ENCODE results near the gene TMEM178B. TPM values are rescaled to one million over a fixed set of nuclear protein-coding genes. Genes with fewer than 3 reads are reported as not detected.

The TMEM178B gene
- total RNA-seq, 1 donor, result 0.09 TPM

DNA sequence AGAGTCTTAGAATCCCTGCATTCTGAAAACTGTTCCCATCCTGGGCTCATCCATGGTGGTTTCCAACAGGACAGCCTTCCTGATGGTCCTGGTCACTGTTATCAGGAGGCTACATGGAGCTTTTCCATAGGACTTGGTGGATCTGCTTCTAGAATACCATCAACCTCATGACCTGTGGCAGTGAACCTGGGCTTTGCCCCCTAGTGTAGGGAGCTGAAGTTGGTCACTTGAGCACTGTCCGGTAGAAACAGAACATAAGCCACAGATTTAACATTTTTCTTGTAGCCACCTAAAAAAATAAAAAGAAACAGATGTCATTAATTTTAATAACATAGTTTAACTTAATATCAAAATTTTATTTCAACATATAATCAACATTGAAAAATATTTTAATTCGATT is 165.8 kb downstream of the TMEM178B start:
- TF ChIP-seq, protein P1, sequence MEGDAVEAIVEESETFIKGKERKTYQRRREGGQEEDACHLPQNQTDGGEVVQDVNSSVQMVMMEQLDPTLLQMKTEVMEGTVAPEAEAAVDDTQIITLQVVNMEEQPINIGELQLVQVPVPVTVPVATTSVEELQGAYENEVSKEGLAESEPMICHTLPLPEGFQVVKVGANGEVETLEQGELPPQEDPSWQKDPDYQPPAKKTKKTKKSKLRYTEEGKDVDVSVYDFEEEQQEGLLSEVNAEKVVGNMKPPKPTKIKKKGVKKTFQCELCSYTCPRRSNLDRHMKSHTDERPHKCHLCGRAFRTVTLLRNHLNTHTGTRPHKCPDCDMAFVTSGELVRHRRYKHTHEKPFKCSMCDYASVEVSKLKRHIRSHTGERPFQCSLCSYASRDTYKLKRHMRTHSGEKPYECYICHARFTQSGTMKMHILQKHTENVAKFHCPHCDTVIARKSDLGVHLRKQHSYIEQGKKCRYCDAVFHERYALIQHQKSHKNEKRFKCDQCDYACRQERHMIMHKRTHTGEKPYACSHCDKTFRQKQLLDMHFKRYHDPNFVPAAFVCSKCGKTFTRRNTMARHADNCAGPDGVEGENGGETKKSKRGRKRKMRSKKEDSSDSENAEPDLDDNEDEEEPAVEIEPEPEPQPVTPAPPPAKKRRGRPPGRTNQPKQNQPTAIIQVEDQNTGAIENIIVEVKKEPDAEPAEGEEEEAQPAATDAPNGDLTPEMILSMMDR (IDR thresholded peaks at IDR 0.05; ENCODE audit: insufficient read depth, low read length), result no peak
- no peak for DNase-seq (ENCODE audit: low read depth)
- no peak overlapping the region for H3K4me3 ChIP-seq (ENCODE audit: low read depth, low read length)

DNA sequence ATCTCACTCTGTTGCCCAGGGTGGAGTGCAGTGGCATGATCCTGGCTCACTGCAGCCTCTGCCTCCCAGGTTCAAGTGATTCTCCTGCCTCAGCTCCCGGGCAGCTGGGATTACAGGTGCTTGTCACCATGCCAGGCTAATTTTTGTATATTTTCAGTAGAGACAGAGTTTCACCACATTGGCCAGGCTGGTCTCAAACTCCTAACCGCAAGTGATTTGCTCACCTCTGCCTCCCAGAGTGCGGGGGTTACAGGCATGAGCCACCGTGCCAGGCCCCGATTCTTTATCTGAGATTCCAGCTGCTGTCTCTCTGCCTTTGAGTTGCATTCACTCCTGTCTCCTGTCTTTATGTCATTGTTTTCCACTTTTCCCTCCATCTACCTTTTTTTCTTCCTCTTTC is 168.7 kb downstream of the TMEM178B start:
- DNase-seq (ENCODE audit: low read depth), result no peak
- no peak overlapping the region for H3K4me3 ChIP-seq (ENCODE audit: low read depth, low read length)
- TF ChIP-seq, protein P1 (IDR thresholded peaks at IDR 0.05; ENCODE audit: insufficient read depth, low read length), result no peak

DNA sequence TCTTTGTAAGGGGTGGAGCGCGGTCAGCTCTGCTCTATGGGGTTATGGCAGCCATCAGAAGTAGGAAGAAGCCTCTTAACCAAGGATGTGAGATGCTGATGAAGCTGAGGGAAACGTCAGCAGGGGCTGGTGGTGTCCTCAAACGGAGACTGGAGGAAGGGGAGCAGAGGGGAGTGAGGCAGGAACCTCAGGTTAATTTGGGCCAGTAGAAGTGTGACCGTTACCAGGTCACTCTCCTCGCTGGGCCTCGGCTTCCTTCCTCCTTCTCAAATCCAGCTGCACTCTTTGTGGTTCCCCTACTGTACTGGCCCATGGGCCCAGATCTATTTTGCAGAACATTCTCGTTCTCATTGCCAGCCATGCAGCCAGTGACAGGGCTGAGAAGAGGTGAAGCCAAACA is 169.5 kb downstream of the TMEM178B start:
- DNase-seq (ENCODE audit: low read depth), result no peak
- no peak overlapping the region for H3K4me3 ChIP-seq (ENCODE audit: low read depth, low read length)
- TF ChIP-seq, protein P1 (IDR thresholded peaks at IDR 0.05; ENCODE audit: insufficient read depth, low read length), result no peak

DNA sequence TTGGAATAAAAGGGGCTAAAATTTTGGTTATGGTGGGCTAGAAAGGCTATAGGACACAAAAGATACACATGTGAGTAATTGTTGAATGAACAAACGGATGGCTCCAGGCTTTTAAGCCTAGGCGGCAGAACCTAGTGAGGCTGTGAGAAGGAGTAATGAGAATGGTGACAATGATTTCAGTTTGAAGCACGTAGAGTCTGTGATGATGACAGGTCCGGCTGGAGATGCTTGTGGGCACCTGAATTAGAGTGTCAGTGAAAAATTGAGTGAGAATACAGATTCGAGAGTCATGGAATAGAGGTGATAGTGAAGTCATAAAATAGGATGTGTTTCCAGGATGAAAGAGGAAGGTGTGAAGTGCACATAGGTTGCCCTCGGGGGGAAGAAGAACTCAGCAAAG is 170.6 kb downstream of the TMEM178B start:
- DNase-seq (ENCODE audit: low read depth), result no peak
- TF ChIP-seq, protein P1 (IDR thresholded peaks at IDR 0.05; ENCODE audit: insufficient read depth, low read length), result no peak
- no peak overlapping the region for H3K4me3 ChIP-seq (ENCODE audit: low read depth, low read length)

DNA sequence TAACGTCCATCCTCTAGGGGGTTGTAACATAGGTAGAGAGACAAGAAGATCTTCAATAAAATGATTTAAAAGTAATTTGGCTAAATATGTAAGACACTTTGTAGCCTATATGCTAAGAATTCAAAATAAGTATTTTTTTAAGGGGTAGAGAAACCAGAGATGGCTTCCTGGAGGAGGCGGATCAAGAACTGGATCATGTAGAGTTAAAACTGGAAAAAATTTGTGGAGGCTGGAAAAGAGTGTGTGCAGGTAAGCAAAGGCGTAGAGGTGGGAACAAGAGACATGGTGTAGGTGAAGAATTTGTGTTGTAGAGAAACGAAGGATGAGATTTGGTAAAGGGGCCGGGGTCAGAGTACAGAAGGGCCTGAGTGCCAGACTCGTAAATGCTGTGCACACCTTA is 172.6 kb downstream of the TMEM178B start:
- no peak for DNase-seq (ENCODE audit: low read depth)
- H3K4me3 ChIP-seq (ENCODE audit: low read depth, low read length), result no peak overlapping the region
- TF ChIP-seq, protein P1 (IDR thresholded peaks at IDR 0.05; ENCODE audit: insufficient read depth, low read length), result no peak

DNA sequence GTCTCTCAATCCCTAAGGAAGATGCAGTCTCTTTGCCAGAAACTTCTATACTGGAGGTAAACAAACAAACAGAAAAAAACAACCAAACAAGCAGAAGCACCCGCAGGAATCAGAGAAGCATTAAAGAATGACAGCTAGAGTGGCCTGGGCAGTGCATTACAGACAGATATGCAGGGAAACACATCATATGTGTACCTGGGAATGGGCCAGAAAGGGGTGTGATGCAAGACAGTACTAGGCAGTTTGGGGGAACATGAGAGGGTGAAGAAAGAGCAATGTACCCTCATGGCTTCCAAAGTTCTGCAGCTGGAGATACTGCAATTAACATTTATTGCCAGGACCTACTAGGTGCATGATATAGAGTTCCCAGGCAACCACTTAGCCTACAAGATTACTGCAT is 177.3 kb downstream of the TMEM178B start:
- DNase-seq (ENCODE audit: low read depth), result no peak
- TF ChIP-seq, protein P1 (IDR thresholded peaks at IDR 0.05; ENCODE audit: insufficient read depth, low read length), result no peak
- H3K4me3 ChIP-seq (ENCODE audit: low read depth, low read length), result no peak overlapping the region

DNA sequence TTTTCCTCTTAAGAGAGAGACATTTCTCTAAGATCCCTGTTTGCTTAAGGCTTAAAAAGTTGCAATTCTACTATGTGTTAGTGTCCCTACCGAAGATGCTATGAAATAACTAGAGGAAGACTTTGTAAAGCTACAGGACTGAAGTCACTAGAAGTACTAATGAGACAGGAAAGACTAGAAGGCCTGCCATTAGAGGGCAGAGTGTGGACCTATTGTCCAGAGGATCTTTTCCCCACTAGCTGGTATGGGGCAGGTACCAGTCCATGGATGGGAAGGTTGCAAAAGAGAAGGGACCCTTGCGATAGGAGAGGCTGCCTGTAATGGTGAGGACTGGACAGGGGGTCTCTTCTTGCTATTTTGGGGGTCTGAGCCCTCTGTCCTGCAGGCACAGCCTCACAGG is 178.1 kb downstream of the TMEM178B start:
- TF ChIP-seq, protein P1 (IDR thresholded peaks at IDR 0.05; ENCODE audit: insufficient read depth, low read length), result no peak
- no peak overlapping the region for H3K4me3 ChIP-seq (ENCODE audit: low read depth, low read length)
- DNase-seq (ENCODE audit: low read depth), result no peak

Measured in fibroblast of the aortic adventitia (primary cell).